Trophoblast cell (in vitro differentiated cells and primary cell): ENCODE results near the gene RHOBTB3.

Experiments used
- DNase-seq, 2 donors: peaks; one replicate each; pipeline ENCODE4 v3.0.0-alpha.2; 2016
- H2AFZ ChIP-seq: 2 replicates; pipeline ENCODE4 v1.6.1; 2013; ENCODE audit warnings: low read length, moderate library complexity, mild to moderate bottlenecking; ENCODE audit not compliant: insufficient read depth, poor library complexity
- H2AK5ac ChIP-seq: 2 replicates; pipeline ENCODE4 v1.6.1; 2013; ENCODE audit warnings: mild to moderate bottlenecking, low read length
- H2BK120ac ChIP-seq: 2 replicates; pipeline ENCODE4 v1.6.1; 2013; ENCODE audit warnings: low read length, mild to moderate bottlenecking, moderate library complexity; ENCODE audit not compliant: insufficient read depth, poor library complexity
- H2BK12ac ChIP-seq: 2 replicates; pipeline ENCODE4 v1.6.1; 2013; ENCODE audit warnings: mild to moderate bottlenecking, low read length, moderate library complexity
- H2BK5ac ChIP-seq: 2 replicates; pipeline ENCODE4 v1.6.1; 2013; ENCODE audit warnings: low read length, low read depth, moderate library complexity, mild to moderate bottlenecking; ENCODE audit not compliant: poor library complexity
- H3K14ac ChIP-seq: 2 replicates; pipeline ENCODE4 v1.6.1; 2013; ENCODE audit warnings: mild to moderate bottlenecking, low read length
- H3K18ac ChIP-seq: 2 replicates; pipeline ENCODE4 v1.6.1; 2013; ENCODE audit warnings: mild to moderate bottlenecking, low read length
- H3K23ac ChIP-seq: 2 replicates; pipeline ENCODE4 v1.6.1; 2013; ENCODE audit warnings: low read length
- H3K27ac ChIP-seq: 2 replicates; pipeline ENCODE4 v1.5.1; 2013; ENCODE audit warnings: low read depth, mild to moderate bottlenecking, inconsistent platforms, low read length, moderate library complexity
- H3K27me3 ChIP-seq: 2 replicates; pipeline ENCODE4 v1.6.1; 2013; ENCODE audit warnings: inconsistent platforms, mild to moderate bottlenecking, low read length, moderate library complexity; ENCODE audit not compliant: insufficient read depth
- H3K36me3 ChIP-seq, 2 experiments: 1 replicate in 1 of 2; 2 replicates in 1 of 2; pipeline ENCODE4 v1.6.1; 2013; ENCODE audit warnings: low read length in 2 of 2, mild to moderate bottlenecking in 2 of 2, moderate library complexity in 1 of 2; ENCODE audit not compliant: insufficient read depth in 2 of 2, control insufficient read depth in 1 of 2
- H3K4ac ChIP-seq: 2 replicates; pipeline ENCODE4 v1.6.1; 2013; ENCODE audit warnings: low read depth, mild to moderate bottlenecking, low read length, moderate library complexity
- H3K4me1 ChIP-seq, 2 experiments: 1 replicate in 1 of 2; 2 replicates in 1 of 2; pipeline ENCODE4 v1.6.1; 2013; ENCODE audit warnings: low read length in 2 of 2, mild to moderate bottlenecking in 2 of 2, moderate library complexity in 1 of 2; ENCODE audit not compliant: insufficient read depth in 2 of 2, control insufficient read depth in 1 of 2
- H3K4me2 ChIP-seq: 2 replicates; pipeline ENCODE4 v1.6.1; 2013; ENCODE audit warnings: inconsistent platforms, mild to moderate bottlenecking, low read length, moderate library complexity
- H3K4me3 ChIP-seq: 2 replicates; pipeline ENCODE4 v1.5.1; 2013; ENCODE audit warnings: mild to moderate bottlenecking, low read depth, low read length, inconsistent platforms
- H3K79me1 ChIP-seq: one replicate; pipeline ENCODE4 v1.6.1; 2013; ENCODE audit warnings: low read length
- H3K79me2 ChIP-seq: 2 replicates; pipeline ENCODE4 v1.6.1; 2013; ENCODE audit warnings: low read length, mild to moderate bottlenecking; ENCODE audit not compliant: control insufficient read depth, insufficient read depth, poor library complexity
- H3K9ac ChIP-seq: 2 replicates; pipeline ENCODE4 v1.6.1; 2013; ENCODE audit warnings: mild to moderate bottlenecking, low read length
- H3K9me3 ChIP-seq: 2 replicates; pipeline ENCODE4 v1.6.1; 2013; ENCODE audit warnings: low read depth, mild to moderate bottlenecking, control low read depth, inconsistent platforms, low read length; ENCODE audit not compliant: insufficient read depth
- H4K12ac ChIP-seq: 2 replicates; pipeline ENCODE4 v1.6.1; 2013; ENCODE audit warnings: low read depth, mild to moderate bottlenecking, low read length, moderate library complexity
- H4K8ac ChIP-seq: 2 replicates; pipeline ENCODE4 v1.6.1; 2013; ENCODE audit warnings: low read depth, mild to moderate bottlenecking, low read length, moderate library complexity
- H4K91ac ChIP-seq: one replicate; pipeline ENCODE4 v1.6.1; 2013; ENCODE audit warnings: low read depth, mild to moderate bottlenecking, low read length, moderate library complexity
- WGBS: extraction: QIAGEN DNeasy Blood & Tissue Kit; methylation state at CpG from one replicate; pipeline ENCODE4 v1.1.7; 2013; ENCODE audit warnings: missing lambda C conversion rate; ENCODE audit not compliant: insufficient read length, insufficient coverage; ENCODE audit errors: extremely low coverage; 5-methylcytosine and 5-hydroxymethylcytosine counted together

Gene RHOBTB3

DNA sequence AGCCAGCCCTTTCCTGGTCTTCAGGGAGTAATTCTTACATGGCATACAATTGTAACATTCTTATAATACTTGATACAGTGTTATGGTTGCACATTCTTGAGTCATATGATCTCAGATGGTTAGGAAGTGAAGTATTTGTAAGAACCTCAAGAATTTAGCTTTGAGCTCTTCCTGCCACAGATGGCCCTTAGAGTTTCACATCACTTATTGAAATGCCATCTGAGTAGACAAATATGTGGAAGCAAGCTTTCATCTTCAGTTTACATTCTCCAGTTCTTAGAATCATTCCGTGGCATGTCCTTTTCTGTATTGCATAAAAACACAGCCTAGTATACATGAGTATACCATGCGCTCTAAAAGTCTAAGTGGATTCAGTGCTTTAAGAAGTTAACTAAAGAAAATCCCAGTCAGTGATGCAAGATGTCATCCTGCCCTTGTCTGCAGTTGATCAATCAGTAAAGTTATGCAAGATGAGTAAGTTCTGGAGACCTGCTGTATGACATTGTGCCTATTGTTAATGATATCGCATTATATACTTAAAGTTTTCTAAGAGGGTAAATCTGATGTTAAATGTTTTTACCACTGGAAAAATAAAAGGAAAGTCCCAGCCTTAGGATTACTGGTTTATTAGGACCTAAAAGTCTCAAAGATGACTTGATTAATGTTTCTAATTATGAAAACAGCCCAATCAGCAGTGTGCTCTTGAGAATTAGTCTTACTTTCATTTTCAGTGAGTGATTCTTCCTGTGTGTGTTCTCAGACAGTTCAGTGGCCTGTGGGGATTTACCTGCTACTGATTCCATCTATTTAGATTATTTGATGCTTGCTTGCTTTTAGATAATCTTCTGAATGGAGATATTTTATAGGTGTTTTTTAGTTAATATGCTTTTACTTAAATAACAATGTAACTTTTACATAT is 29.4 kb downstream of the RHOBTB3 start:
- peak in 1 of 2 donors; percentile 50 for DNase-seq
- H4K8ac ChIP-seq = no peak overlapping the region
- WGBS = no CpG with 5 or more reads among the region's 3 CpGs

GRCh38 chr5:95761771-95762651 is 30.9 kb downstream of the RHOBTB3 start:
- H2BK12ac ChIP-seq = no peak overlapping the region
- peaks cover 8% of the 10 kb centered on the region for H3K79me2 ChIP-seq
- H3K23ac ChIP-seq = no peak overlapping the region
- peaks cover 8 to 15% of the 10 kb centered on the region in 2 experiments for H3K4me1 ChIP-seq
- DNase-seq = no peak
- H2AFZ ChIP-seq = no peak overlapping the region
- H2BK5ac ChIP-seq = no peak overlapping the region
- no peaks in the 10 kb centered on the region for H3K27me3 ChIP-seq
- no CpG with 5 or more reads among the region's 1 CpG for WGBS
- H2BK120ac ChIP-seq = no peak overlapping the region
- no peak overlapping the region for H4K91ac ChIP-seq
- no peak overlapping the region for H3K27ac ChIP-seq
- H3K36me3 ChIP-seq = peaks cover 29 to 39% of the 10 kb centered on the region in 2 experiments
- H3K18ac ChIP-seq = peak overlapping the region; percentile 52
- no peak overlapping the region for H3K14ac ChIP-seq
- H4K12ac ChIP-seq = no peak overlapping the region
- H2AK5ac ChIP-seq = no peak overlapping the region
- peaks cover 2% of the 10 kb centered on the region for H3K79me1 ChIP-seq
- H3K9me3 ChIP-seq = no peaks in the 10 kb centered on the region
- H3K4ac ChIP-seq = no peak overlapping the region
- no peak overlapping the region for H3K4me3 ChIP-seq
- no peak overlapping the region for H4K8ac ChIP-seq
- H3K9ac ChIP-seq = no peak overlapping the region
- no peak overlapping the region for H3K4me2 ChIP-seq

More for the DNA sequence above, 29.4 kb downstream of the RHOBTB3 start:
- Histone ChIP-seq H3K27me3 (no peaks in the 10 kb centered on the region), H3K14ac (no peak overlapping the region), H3K79me2 (peaks cover 8% of the 10 kb centered on the region), H3K36me3 (peaks cover 20 to 32% of the 10 kb centered on the region in 2 experiments), H4K12ac (no peak overlapping the region), H3K18ac (no peak overlapping the region), H2AFZ (no peak overlapping the region), H2BK12ac (no peak overlapping the region), H3K4ac (no peak overlapping the region), H4K91ac (no peak overlapping the region), H2BK120ac (no peak overlapping the region), H3K27ac (no peak overlapping the region), H3K4me3 (no peak overlapping the region), H3K4me2 (no peak overlapping the region), H3K23ac (no peak overlapping the region), H2BK5ac (no peak overlapping the region), H3K79me1 (no peaks in the 10 kb centered on the region), H3K9ac (no peak overlapping the region), H3K4me1 (peaks cover 8 to 15% of the 10 kb centered on the region in 2 experiments), H2AK5ac (no peak overlapping the region), H3K9me3 (no peaks in the 10 kb centered on the region)

DNA sequence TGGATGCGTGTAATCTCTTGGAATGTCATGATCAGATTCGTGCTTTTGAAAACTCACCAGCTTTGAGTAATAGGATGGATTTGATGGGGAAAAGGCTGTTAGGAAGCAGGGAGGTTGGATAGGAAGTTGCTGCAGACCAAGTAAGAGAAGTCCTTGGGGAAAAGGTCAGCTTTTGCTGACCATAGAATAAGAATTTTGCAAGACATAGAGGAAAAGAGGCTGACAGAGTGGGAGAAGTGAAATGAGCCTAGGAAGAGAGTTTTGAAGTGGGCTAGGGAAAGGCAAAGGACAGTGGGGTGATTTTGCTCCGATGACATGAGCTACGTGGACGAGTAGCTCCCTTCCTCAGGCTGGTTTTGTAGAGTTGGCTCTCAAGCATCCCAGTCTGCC is 31.5 kb downstream of the RHOBTB3 start:
- Histone ChIP-seq H3K4me1 (peaks cover 8 to 15% of the 10 kb centered on the region in 2 experiments), H3K27me3 (no peaks in the 10 kb centered on the region), H3K79me2 (peaks cover 8% of the 10 kb centered on the region), H2BK12ac (no peak overlapping the region), H2AK5ac (no peak overlapping the region), H3K36me3 (peaks cover 33 to 44% of the 10 kb centered on the region in 2 experiments), H3K79me1 (peaks cover 2% of the 10 kb centered on the region), H3K14ac (no peak overlapping the region), H4K8ac (no peak overlapping the region), H4K91ac (no peak overlapping the region), H4K12ac (no peak overlapping the region), H3K9me3 (no peaks in the 10 kb centered on the region), H3K9ac (no peak overlapping the region), H3K18ac (peak overlapping the region; percentile 61), H2AFZ (no peak overlapping the region), H3K4ac (no peak overlapping the region), H2BK120ac (no peak overlapping the region), H3K23ac (no peak overlapping the region), H3K27ac (no peak overlapping the region), H3K4me3 (no peak overlapping the region), H2BK5ac (no peak overlapping the region), H3K4me2 (no peak overlapping the region)
- no CpG with 5 or more reads among the region's 5 CpGs for WGBS
- DNase-seq = no peak

GRCh38 chr5:95763941-95764340 is 32.8 kb downstream of the RHOBTB3 start:
- no peak overlapping the region for H2BK12ac ChIP-seq
- no peak overlapping the region for H3K27ac ChIP-seq
- peaks cover 2 to 7% of the 10 kb centered on the region in 2 experiments for H3K4me1 ChIP-seq
- no peak overlapping the region for H4K91ac ChIP-seq
- H2BK120ac ChIP-seq = no peak overlapping the region
- no peak overlapping the region for H3K14ac ChIP-seq
- H3K18ac ChIP-seq = no peak overlapping the region
- no peak overlapping the region for H2BK5ac ChIP-seq
- peak in 1 of 2 donors; percentile 47 for DNase-seq
- no peak overlapping the region for H3K23ac ChIP-seq
- H3K4me3 ChIP-seq = no peak overlapping the region
- no peak overlapping the region for H2AFZ ChIP-seq
- no peak overlapping the region for H3K4me2 ChIP-seq
- no peak overlapping the region for H3K4ac ChIP-seq
- H3K36me3 ChIP-seq = peaks cover 29 to 41% of the 10 kb centered on the region in 2 experiments
- no peak overlapping the region for H4K12ac ChIP-seq
- no CpG with 5 or more reads among the region's 6 CpGs for WGBS
- no peak overlapping the region for H4K8ac ChIP-seq
- H3K9ac ChIP-seq = no peak overlapping the region
- H3K79me1 ChIP-seq = peaks cover 2% of the 10 kb centered on the region
- H3K79me2 ChIP-seq = peaks cover 2% of the 10 kb centered on the region
- no peak overlapping the region for H2AK5ac ChIP-seq
- H3K27me3 ChIP-seq = no peaks in the 10 kb centered on the region
- no peaks in the 10 kb centered on the region for H3K9me3 ChIP-seq
